Neuron (in vitro differentiated cells): Measurements from ENCODE around the gene RIPOR3.

Experiments
- H2AFZ ChIP-seq: one replicate; pipeline ENCODE4 v1.6.1; 2013; ENCODE audit warnings: low read depth, mild to moderate bottlenecking, inconsistent platforms, low read length, moderate library complexity
- H3K27me3 ChIP-seq: one replicate; pipeline ENCODE4 v1.6.1; 2013; ENCODE audit warnings: low read length; ENCODE audit not compliant: insufficient read depth
- H3K36me3 ChIP-seq: one replicate; pipeline ENCODE4 v1.6.1; 2013; ENCODE audit warnings: low read length; ENCODE audit not compliant: insufficient read depth
- H3K4me1 ChIP-seq: one replicate; pipeline ENCODE4 v1.6.1; 2013; ENCODE audit warnings: low read length; ENCODE audit not compliant: insufficient read depth
- H3K4me3 ChIP-seq: 2 replicates; pipeline ENCODE4 v1.5.1; 2013; ENCODE audit warnings: mild to moderate bottlenecking, low read length, moderate library complexity
- H3K9me3 ChIP-seq: one replicate; pipeline ENCODE4 v1.6.1; 2013; ENCODE audit warnings: low read length

Gene RIPOR3

GRCh38 chr20:50565871-50566270 lies 125.5 kb downstream of the RIPOR3 start:
- Histone ChIP-seq H2AFZ (no peak overlapping the region), H3K4me1 (peaks cover 9% of the 10 kb centered on the region), H3K27me3 (no peaks in the 10 kb centered on the region), H3K36me3 (peaks cover 64% of the 10 kb centered on the region), H3K9me3 (no peaks in the 10 kb centered on the region), H3K4me3 (no peak overlapping the region)

DNA sequence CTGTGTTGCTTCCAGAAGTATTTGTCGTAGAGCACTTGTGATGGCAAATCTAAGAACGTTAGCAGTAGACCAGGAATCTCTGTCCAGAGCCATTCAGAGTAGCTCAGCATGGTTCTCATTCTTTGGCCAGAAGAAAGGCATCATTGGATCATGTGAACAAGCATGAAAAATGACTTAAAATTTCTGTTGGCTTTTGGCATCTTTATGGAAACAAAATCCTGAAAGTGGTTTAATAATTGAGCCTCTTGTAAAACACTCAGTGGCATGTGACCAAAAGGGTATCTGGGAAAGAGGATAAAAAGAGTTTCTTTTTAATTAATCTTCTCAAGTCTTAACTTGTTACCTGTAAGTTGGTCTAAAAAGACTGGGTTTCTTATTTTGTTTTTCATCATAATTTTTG lies 126.0 kb downstream of the RIPOR3 start:
- peaks cover 64% of the 10 kb centered on the region for H3K36me3 ChIP-seq
- no peaks in the 10 kb centered on the region for H3K27me3 ChIP-seq
- H3K4me3 ChIP-seq: no peak overlapping the region

GRCh38 chr20:50563133-50563944 lies 128.0 kb downstream of the RIPOR3 start:
- no peaks in the 10 kb centered on the region for H3K27me3 ChIP-seq
- H3K9me3 ChIP-seq: no peaks in the 10 kb centered on the region
- H2AFZ ChIP-seq: no peak overlapping the region
- peaks cover 51% of the 10 kb centered on the region for H3K36me3 ChIP-seq
- no peak overlapping the region for H3K4me3 ChIP-seq
- peaks cover 11% of the 10 kb centered on the region for H3K4me1 ChIP-seq

More for the DNA sequence above, 126.0 kb downstream of the RIPOR3 start:
- peaks cover 11% of the 10 kb centered on the region for H3K4me1 ChIP-seq
- H3K9me3 ChIP-seq: no peaks in the 10 kb centered on the region
- no peak overlapping the region for H2AFZ ChIP-seq

DNA sequence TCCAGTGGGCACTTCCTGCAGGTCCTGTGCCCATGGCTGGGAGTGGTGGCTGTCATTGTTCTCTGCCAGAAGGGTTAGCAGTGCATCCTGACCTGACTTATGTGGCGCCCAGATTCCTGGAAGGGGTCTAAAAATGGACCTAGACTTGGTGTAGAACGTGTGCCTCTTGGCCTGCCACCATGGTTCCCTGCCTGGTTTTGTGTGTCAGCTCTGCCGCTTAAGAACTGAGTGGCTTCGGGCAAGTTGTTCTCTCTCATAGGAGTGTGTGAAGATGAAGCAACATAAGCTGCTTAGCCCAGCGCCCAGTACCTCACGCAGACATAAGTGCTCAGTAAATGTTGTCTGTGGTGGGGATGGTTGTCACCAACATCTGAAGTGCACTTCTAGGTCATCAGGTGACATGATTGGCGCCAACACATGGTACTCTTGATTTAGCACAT lies 129.1 kb downstream of the RIPOR3 start:
- Histone ChIP-seq H3K27me3 (no peaks in the 10 kb centered on the region), H3K4me1 (peaks cover 11% of the 10 kb centered on the region), H3K36me3 (peaks cover 43% of the 10 kb centered on the region), H3K4me3 (no peak overlapping the region), H3K9me3 (no peaks in the 10 kb centered on the region), H2AFZ (no peak overlapping the region)

- H3K27me3 ChIP-seq: no peaks in the 10 kb centered on the region
- H3K4me3 ChIP-seq: no peak overlapping the region
- no peak overlapping the region for H2AFZ ChIP-seq
- H3K9me3 ChIP-seq: no peaks in the 10 kb centered on the region
- H3K4me1 ChIP-seq: peaks cover 11% of the 10 kb centered on the region
- H3K36me3 ChIP-seq: peaks cover 46% of the 10 kb centered on the region
These were observed 129.8 kb downstream of the RIPOR3 start for GRCh38 chr20:50561379-50562078.

DNA sequence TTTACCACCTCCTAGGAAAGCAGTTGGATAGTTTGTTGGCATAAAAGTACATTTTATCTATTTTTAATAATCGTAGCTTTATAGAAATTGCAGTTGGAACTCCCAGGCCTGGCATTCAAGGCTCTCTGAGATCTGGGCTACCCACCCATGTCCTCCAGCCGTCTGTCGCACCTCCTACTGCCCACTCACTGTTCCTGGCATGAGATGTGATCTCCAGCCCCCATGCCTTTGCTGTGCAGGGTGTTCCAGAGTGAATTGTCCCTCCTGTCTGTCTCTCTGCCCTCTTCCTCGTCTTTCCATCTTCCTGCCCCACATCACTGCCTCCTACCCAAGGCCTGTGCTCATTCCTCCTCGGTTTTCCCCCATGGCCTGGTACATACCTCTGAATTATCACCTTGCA lies 130.5 kb downstream of the RIPOR3 start:
- Histone ChIP-seq H3K4me3 (no peak overlapping the region), H3K9me3 (no peaks in the 10 kb centered on the region), H3K36me3 (peaks cover 47% of the 10 kb centered on the region), H3K4me1 (peaks cover 11% of the 10 kb centered on the region), H3K27me3 (no peaks in the 10 kb centered on the region), H2AFZ (no peak overlapping the region)

DNA sequence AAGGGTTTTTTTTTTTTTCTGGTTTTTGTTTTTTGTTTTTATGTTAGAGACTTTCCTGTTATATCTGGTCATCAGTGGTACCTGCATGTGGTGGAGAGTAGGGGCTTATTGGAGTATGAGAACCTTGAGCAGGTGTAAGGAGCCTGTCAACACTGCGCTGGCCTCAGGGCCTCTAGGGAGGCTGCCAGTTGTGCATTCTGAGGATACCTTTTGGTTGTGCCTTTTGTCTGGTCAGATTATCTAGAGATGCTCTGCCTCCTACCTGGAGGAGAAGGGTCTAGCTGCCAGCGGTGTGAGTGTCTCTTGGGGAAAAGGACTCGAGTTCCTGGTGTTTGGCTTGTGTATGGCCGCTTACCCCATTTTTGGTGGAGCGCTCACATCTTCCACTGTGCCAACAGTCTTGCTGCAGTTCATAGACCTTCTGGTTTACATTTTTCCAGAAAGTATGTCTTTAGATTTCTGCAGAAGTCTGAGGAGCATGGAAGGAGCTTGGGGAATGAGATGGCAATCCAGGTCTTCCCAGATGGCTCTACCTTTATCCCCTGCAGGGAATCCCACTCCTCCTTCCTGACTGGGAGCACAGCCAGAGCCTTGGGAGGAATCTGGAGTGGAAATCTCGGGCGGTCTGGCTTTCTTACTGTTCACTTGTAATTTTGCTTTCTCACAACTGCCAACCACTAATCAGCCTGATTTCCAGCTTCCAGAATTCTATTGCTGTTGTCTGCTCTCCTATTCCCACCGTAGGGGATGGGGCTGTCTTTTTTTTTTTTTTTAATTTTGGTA lies 131.3 kb downstream of the RIPOR3 start:
- H3K4me1 ChIP-seq: peaks cover 11% of the 10 kb centered on the region
- peaks cover 40% of the 10 kb centered on the region for H3K36me3 ChIP-seq

GRCh38 chr20:50559149-50559548 lies 132.2 kb downstream of the RIPOR3 start:
- Histone ChIP-seq H2AFZ (no peak overlapping the region), H3K36me3 (peaks cover 32% of the 10 kb centered on the region), H3K9me3 (peaks cover under 1% of the 10 kb centered on the region), H3K27me3 (no peaks in the 10 kb centered on the region), H3K4me1 (peaks cover 11% of the 10 kb centered on the region), H3K4me3 (no peak overlapping the region)

More for the DNA sequence above, 131.3 kb downstream of the RIPOR3 start:
- no peak overlapping the region for H2AFZ ChIP-seq
- H3K4me3 ChIP-seq: no peak overlapping the region
- no peaks in the 10 kb centered on the region for H3K9me3 ChIP-seq
- H3K27me3 ChIP-seq: no peaks in the 10 kb centered on the region

DNA sequence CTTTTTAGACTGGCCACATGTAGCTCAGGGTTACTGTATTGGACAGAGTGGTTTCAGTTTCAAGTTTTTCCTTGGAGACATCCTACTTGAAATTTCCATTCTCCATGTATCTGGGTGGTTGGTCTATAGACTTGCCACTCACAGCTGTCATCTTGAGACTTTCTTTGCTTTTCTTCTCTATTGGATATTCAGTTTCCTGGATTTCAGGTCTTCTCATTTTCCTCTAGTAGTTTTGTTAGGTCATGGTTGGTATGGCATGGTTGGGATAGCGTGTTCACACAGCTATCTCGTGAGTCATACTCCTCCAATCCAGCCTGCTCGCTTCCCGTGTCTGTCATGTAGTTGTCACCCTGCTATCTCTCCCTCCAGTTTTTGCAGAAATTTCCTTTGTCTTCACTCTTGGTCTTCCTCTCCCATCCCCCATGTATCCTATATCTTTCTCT lies 132.8 kb downstream of the RIPOR3 start:
- Histone ChIP-seq H3K4me1 (peaks cover 11% of the 10 kb centered on the region), H3K36me3 (peaks cover 35% of the 10 kb centered on the region), H3K27me3 (no peaks in the 10 kb centered on the region), H3K9me3 (peaks cover 2% of the 10 kb centered on the region), H3K4me3 (no peak overlapping the region), H2AFZ (no peak overlapping the region)

DNA sequence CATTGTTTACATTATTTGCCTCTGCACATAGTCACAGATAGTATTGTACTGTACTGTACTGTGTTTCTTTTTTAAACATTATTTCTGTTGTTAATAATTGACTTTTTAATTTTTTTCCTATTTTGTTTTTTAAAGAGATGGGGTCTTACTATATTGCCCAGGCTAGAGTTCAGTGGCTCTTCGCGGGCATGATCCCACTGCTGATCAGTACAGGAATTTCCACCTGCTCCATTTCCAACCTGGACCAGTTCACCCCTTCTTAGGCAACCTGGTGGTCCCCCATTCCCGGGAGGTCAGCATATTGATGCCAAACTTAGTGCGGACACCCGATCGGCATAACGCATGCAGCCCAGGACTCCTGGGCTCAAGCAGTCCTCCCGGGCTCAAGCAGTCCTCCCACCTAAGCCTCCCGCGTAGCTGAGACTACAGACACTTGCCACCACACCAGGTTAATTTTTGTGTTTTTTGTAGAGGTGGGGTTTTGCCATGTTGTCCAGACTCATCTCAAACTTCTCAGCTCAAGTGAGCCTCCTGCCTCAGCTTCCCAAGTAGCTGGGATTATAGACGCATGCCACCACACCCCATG lies 133.7 kb downstream of the RIPOR3 start:
- Histone ChIP-seq H3K4me3 (no peak overlapping the region), H3K9me3 (peaks cover 2% of the 10 kb centered on the region)

GRCh38 chr20:50555662-50556061 lies 135.7 kb downstream of the RIPOR3 start:
- H3K36me3 ChIP-seq: peaks cover 13% of the 10 kb centered on the region
- H2AFZ ChIP-seq: no peak overlapping the region
- peaks cover 2% of the 10 kb centered on the region for H3K9me3 ChIP-seq
- no peaks in the 10 kb centered on the region for H3K4me1 ChIP-seq
- no peak overlapping the region for H3K4me3 ChIP-seq
- H3K27me3 ChIP-seq: no peaks in the 10 kb centered on the region

More for the DNA sequence above, 133.7 kb downstream of the RIPOR3 start:
- Histone ChIP-seq H3K27me3 (no peaks in the 10 kb centered on the region), H2AFZ (no peak overlapping the region), H3K36me3 (peaks cover 30% of the 10 kb centered on the region), H3K4me1 (peaks cover 11% of the 10 kb centered on the region)

- Histone ChIP-seq H3K4me1 (no peaks in the 10 kb centered on the region), H3K36me3 (peaks cover 13% of the 10 kb centered on the region), H3K9me3 (peaks cover 2% of the 10 kb centered on the region), H3K4me3 (no peak overlapping the region), H3K27me3 (no peaks in the 10 kb centered on the region), H2AFZ (no peak overlapping the region)
These were observed 136.4 kb downstream of the RIPOR3 start for GRCh38 chr20:50554694-50555579.
